HK-2 (cell line): ENCODE measurements around the gene GRM6.

ENCODE experiments used
- DNase-seq: peaks from one replicate; pipeline ENCODE4 v3.0.0-alpha.2; 2018; ENCODE audit not compliant: unreplicated experiment

GRM6 gene

GRCh38 chr5:178984145-178985072, 10.7 kb downstream of the GRM6 start:
- DNase-seq = no peak

GRCh38 chr5:178983728-178984127, 11.4 kb downstream of the GRM6 start:
- DNase-seq = no peak

GRCh38 chr5:178982941-178983340, 12.2 kb downstream of the GRM6 start:
- DNase-seq = no peak

GRCh38 chr5:178981381-178981780, 13.7 kb downstream of the GRM6 start:
- no peak for DNase-seq

- DNase-seq = no peak
Observed at GRCh38 chr5:178965465-178966055, 29.6 kb downstream of the GRM6 start.

- DNase-seq = no peak
Observed at GRCh38 chr5:178941361-178941760, 53.8 kb downstream of the GRM6 start.

GRCh38 chr5:178940569-178941360, 54.4 kb downstream of the GRM6 start, which contains the start of gene ZNF454:
Gene ZNF454, plus strand, starts transcription at chr5:178941198. Its CDS starts 1,594 bp downstream, at chr5:178942792.
- DNase-seq = peak; percentile 74

GRCh38 chr5:178931846-178932760, 63.0 kb downstream of the GRM6 start:
- no peak for DNase-seq
